GM12878 (cell line): Measurements from ENCODE around the gene PTCD3. TPM values are rescaled to one million over a fixed set of nuclear protein-coding genes. Genes with fewer than 3 reads are reported as not detected.

Experiments used
- ATAC-seq: fragments of 200-7000 bp; cut with Tn5 transposase; 3 replicates; pipeline ENCODE4 v1.9.1; 2020; ENCODE audit warnings: mild to moderate bottlenecking, moderate library complexity
- BruUV-seq: library from RNA; stranded (reverse); fragments of 400-500 nt; replicated peaks from 2 replicates; lab custom pipeline; 2021; lab: Mats Ljungman, UMichigan
- CTCF ChIA-PET: fragments of 300-600 bp; sonication (Branson Sonifier 250); formaldehyde crosslinking; extraction: SDS; loops from one replicate; lab custom pipeline; 2021; ENCODE audit warnings: inconsistent platforms; lab: Yijun Ruan, JAX
- POLR2A ChIA-PET: fragments of 350-600 bp; formaldehyde crosslinking; extraction: SDS; loops from one replicate; lab custom pipeline; 2021; ENCODE audit warnings: inconsistent platforms; lab: Charles Lee
- RAD21 ChIA-PET: fragments of 300-600 bp; sonication (Branson Sonifier 250); formaldehyde crosslinking; loops from one replicate; lab custom pipeline; 2023; ENCODE audit warnings: antibody characterized with exemption; ENCODE audit not compliant: unreplicated experiment; lab: Charles Lee
- SMC1A ChIA-PET: fragments of 300-600 bp; sonication (Branson Sonifier 250); formaldehyde crosslinking; loops from one replicate; lab custom pipeline; 2023; ENCODE audit not compliant: unreplicated experiment, uncharacterized antibody; lab: Charles Lee
- DNase-seq: peaks from one replicate; pipeline ENCODE4 v3.0.0-alpha.2; 2011; ENCODE audit warnings: low read depth, low spot score
- FAIRE-seq: peaks from 3 replicates; lab custom pipeline; 2011; peaks lifted over from hg19 to GRCh38; lab: Jason Lieb, UNC
- H2AFZ ChIP-seq: 2 replicates; pipeline ENCODE4 v1.6.0; 2011; ENCODE audit warnings: low read depth, low read length, control low read depth; ENCODE audit not compliant: control insufficient read depth
- H3K27ac ChIP-seq: 2 replicates; pipeline ENCODE4 v1.5.1; 2011; ENCODE audit warnings: control low read depth; ENCODE audit not compliant: control insufficient read depth, insufficient read depth
- H3K27me3 ChIP-seq, 2 experiments: replicated peaks in 1 of 2; 2 replicates each; pipeline versions ENCODE4 v1.6.0 to v1.6.1; 2011; ENCODE audit warnings: low read length in 1 of 2; ENCODE audit not compliant: control insufficient read depth in 2 of 2, insufficient read depth in 2 of 2
- H3K36me3 ChIP-seq, 2 experiments: 2 replicates each; pipeline ENCODE4 v1.5.1; 2011; ENCODE audit warnings: low read length in 1 of 2; ENCODE audit not compliant: control insufficient read depth in 2 of 2, insufficient read depth in 2 of 2
- H3K4me1 ChIP-seq: 2 replicates; pipeline ENCODE4 v1.6.1; 2011; ENCODE audit warnings: mild to moderate bottlenecking, low read length, moderate library complexity, mixed read lengths; ENCODE audit not compliant: control insufficient read depth, insufficient read depth
- H3K4me2 ChIP-seq: 2 replicates; pipeline ENCODE4 v1.6.0; 2011; ENCODE audit warnings: control low read depth; ENCODE audit not compliant: control insufficient read depth, insufficient read depth
- H3K4me3 ChIP-seq: fragments of 200-600 bp; sonication (generic); 2 replicates; pipeline ENCODE4 v1.5.1; 2016
- H3K79me2 ChIP-seq: 2 replicates; pipeline ENCODE4 v1.6.0; 2011; ENCODE audit warnings: low read length; ENCODE audit not compliant: control insufficient read depth, insufficient read depth
- H3K9ac ChIP-seq: 2 replicates; pipeline ENCODE4 v1.8.0; 2011; ENCODE audit warnings: low read length, control low read depth, mixed read lengths; ENCODE audit not compliant: control insufficient read depth, insufficient read depth
- H3K9me3 ChIP-seq: replicated peaks from 3 replicates; pipeline ENCODE4 v1.5.1; 2011; ENCODE audit warnings: mild to moderate bottlenecking, low read length; ENCODE audit not compliant: control insufficient read depth, insufficient read depth
- H4K20me1 ChIP-seq: 2 replicates; pipeline ENCODE4 v1.6.0; 2011; ENCODE audit not compliant: control insufficient read depth, insufficient read depth
- ATF7 ChIP-seq: fragments of 450-650 bp; IDR thresholded peaks from 2 replicates; pipeline ENCODE4 v1.6.1; 2016; ENCODE audit warnings: low read depth, mild to moderate bottlenecking
- KAT2A ChIP-seq: conservative IDR thresholded peaks from 2 replicates; pipeline ENCODE4 v1.6.1; 2011; ENCODE audit warnings: low read depth, low read length; ENCODE audit not compliant: control insufficient read depth
- MYB ChIP-seq: fragments of 150-350 bp; IDR thresholded peaks from 2 replicates; pipeline ENCODE4 v1.6.1; 2014; ENCODE audit warnings: mild to moderate bottlenecking, low read depth, low read length, borderline replicate concordance
- NR2C2 ChIP-seq: IDR thresholded peaks from 2 replicates; pipeline ENCODE4 v1.6.1; 2011; ENCODE audit warnings: borderline replicate concordance, low read depth; ENCODE audit not compliant: control insufficient read depth, insufficient read length
- SMC3 ChIP-seq: IDR thresholded peaks from 2 replicates; pipeline ENCODE4 v1.6.1; 2011; ENCODE audit warnings: low read length, improper control_type of control experiment, borderline replicate concordance
- ZNF207 ChIP-seq: fragments of 450-650 bp; IDR thresholded peaks from 2 replicates; pipeline ENCODE4 v1.6.1; 2014; ENCODE audit warnings: antibody characterized with exemption, mild to moderate bottlenecking, borderline replicate concordance
- WGBS: methylation state at CpG from one replicate; pipeline ENCODE4 v1.1.6; 2016; ENCODE audit warnings: low lambda C conversion rate; ENCODE audit not compliant: insufficient replicate concordance, insufficient coverage; ENCODE audit errors: missing lambda C conversion rate; 5-methylcytosine and 5-hydroxymethylcytosine counted together
- in situ Hi-C: fragments of 300-500 bp; cut with MboI; formaldehyde crosslinking; loops from 9 replicates; pipeline ENCODE4 v1.14.3; 2018; ENCODE audit warnings: mixed read lengths
- intact Hi-C: fragments of 100-400 bp; cut with micrococcal nuclease; formaldehyde crosslinking; loops from one replicate; pipeline ENCODE4 v1.14.2; 2022; ENCODE audit not compliant: unreplicated experiment
- polyA plus RNA-seq, 11 experiments: library from polyadenylated mRNA; depleted of rRNA in 4 of 11; unstranded in 6 of 11; stranded (reverse) in 5 of 11; fragments of >200 nt; fragmentation: Nextera tagmentation in 4 of 11; fragmentation: Illumina TruSeq in 1 of 11; extraction: Ambion mirVana in 4 of 11; extraction: Trizol in 1 of 11; gene quantifications; 1 replicate in 1 of 11; 2 replicates in 10 of 11; pipeline versions ENCODE4 v1.2.1 to v1.2.3, GENCODE V29; 2011 to 2016; ENCODE audit warnings: inconsistent platforms in 2 of 11, missing spikeins in 2 of 11, low read depth in 1 of 11
- total RNA-seq, 4 experiments: library from RNA; depleted of rRNA in 3 of 4; stranded (reverse); fragments of >200 nt in 3 of 4; fragmentation: Illumina TruSeq in 1 of 4; extraction: Trizol in 1 of 4; gene quantifications; 2 replicates each; pipeline versions ENCODE4 v1.2.1 to v1.2.3, GENCODE V29; 2013 to 2021
- TF ChIP-seq, protein P1 (sequence below): fragments of 450-650 bp; IDR thresholded peaks from 2 replicates; pipeline ENCODE4 v1.6.1; 2016; ENCODE audit warnings: mild to moderate bottlenecking
- TF ChIP-seq, protein P2 (sequence below): IDR thresholded peaks from 2 replicates; pipeline ENCODE4 v1.6.1; 2012; ENCODE audit warnings: low read length, inconsistent platforms
- TF ChIP-seq, protein P3 (sequence below): fragments of 450-650 bp; formaldehyde crosslinking; IDR thresholded peaks from 2 replicates; pipeline ENCODE4 v1.4.0; 2020; ENCODE audit warnings: mild to moderate bottlenecking, moderate library complexity

The PTCD3 gene
- total and polyA plus RNA-seq, 10 of the 15 experiments (the other 5 are each of a cell fraction or from before 2014, with no cell fraction given) = 44.7 to 177 (median 127) TPM

DNA sequence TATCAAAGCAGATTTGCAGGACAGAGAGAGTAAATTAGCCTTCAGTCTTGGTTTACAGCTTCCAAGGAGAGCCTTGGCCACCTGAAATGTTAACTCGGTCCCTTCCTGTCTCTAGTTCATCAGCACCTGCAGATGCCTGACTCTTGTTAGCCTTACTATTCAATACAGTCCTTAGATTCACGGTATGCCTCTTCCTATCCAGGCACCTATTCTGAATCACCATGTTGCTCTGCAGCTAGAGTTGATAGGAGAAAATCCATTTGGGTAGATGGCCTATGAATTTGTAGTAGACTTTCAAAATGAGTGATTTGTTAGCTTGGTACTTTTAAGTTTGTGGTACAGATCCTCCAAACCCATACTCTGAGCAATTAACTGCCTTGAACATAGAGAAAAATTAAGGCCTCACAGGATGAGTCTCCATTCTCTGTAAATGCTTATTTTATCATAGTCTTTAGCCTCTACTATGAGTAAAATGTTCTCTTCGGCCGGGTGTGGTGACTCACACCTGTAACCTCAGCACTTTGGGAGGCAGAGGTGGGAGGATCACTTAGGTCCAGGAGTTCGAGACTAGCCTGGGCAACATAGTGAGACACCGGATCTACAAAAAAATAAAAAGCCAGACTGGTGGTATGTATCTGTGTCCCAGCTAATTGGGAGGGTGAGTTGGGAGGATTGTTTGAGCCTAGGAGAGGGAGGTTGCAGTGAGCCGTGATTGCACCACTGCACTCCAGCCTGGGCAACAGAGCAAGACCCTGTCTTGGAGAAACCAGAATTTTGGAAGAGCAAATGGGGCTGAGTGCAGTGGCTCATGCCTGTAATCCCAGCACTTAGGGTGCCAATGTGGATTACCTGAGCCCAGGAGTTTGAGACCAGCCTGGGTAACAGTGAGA is 32.9 kb downstream of the PTCD3 start:
- ATAC-seq (no peak), FAIRE-seq (no peak), DNase-seq (no peak)
- ChIA-PET SMC1A (interaction anchor here (0.6 kb wide), 2 partner anchors 109 to 755 kb away, joined by 3 to 4 read pairs; no protein-coding TSS in a partner anchor), POLR2A (interaction anchor here (0.6 to 1.5 kb wide), 2 partner anchors 10 to 27 kb away, joined by 4 read pairs; no protein-coding TSS in a partner anchor), CTCF (interaction anchor here (0.6 kb wide), 1 partner anchor 251 kb away, joined by 3 read pairs; no protein-coding TSS in a partner anchor), RAD21 (no interaction called here)
- Histone ChIP-seq H4K20me1 (no peaks in the 10 kb centered on the region), H3K9ac (no peak overlapping the region), H2AFZ (no peak overlapping the region), H3K4me2 (no peak overlapping the region), H3K27me3 (no peaks in the 10 kb centered on the region), H3K4me3 (no peak overlapping the region), H3K4me1 (no peaks in the 10 kb centered on the region), H3K36me3 (peaks cover 23 to 36% of the 10 kb centered on the region in 2 experiments), H3K79me2 (no peaks in the 10 kb centered on the region), H3K9me3 (no peaks in the 10 kb centered on the region), H3K27ac (no peak overlapping the region)
- no TSS peak for BruUV-seq
- 89% methylated on average over 7 of the region's 7 CpGs for WGBS
- no peak for TF ChIP-seq SMC3
- intact Hi-C loops (no loop called here), in situ Hi-C loops (no loop called here)

DNA sequence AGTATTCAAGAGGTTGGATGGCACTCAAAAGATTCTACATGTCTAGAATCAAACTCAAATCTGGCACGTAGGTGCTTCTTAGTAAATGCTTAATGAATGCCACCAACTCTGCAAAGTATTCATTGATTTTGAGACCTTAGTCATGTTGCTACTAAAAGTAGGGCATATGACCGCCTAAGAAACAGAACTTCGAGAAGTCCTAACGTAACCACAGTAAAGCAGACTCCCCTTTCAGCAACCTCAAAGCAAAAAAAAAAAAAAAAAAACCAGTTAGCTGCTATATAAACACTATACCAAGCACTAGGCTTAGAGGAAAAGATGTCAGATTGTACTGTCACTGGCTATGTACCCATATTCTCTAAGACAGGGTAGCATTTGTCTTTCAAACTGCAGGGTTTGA is 33.9 kb downstream of the PTCD3 start:
- POLR2A ChIA-PET = no interaction called here
- TF ChIP-seq NR2C2 = no peak
- no peak for TF ChIP-seq MYB
- no peak for TF ChIP-seq ATF7
- TF ChIP-seq, protein P1, sequence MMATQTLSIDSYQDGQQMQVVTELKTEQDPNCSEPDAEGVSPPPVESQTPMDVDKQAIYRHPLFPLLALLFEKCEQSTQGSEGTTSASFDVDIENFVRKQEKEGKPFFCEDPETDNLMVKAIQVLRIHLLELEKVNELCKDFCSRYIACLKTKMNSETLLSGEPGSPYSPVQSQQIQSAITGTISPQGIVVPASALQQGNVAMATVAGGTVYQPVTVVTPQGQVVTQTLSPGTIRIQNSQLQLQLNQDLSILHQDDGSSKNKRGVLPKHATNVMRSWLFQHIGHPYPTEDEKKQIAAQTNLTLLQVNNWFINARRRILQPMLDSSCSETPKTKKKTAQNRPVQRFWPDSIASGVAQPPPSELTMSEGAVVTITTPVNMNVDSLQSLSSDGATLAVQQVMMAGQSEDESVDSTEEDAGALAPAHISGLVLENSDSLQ = no peak
- TF ChIP-seq, protein P2, sequence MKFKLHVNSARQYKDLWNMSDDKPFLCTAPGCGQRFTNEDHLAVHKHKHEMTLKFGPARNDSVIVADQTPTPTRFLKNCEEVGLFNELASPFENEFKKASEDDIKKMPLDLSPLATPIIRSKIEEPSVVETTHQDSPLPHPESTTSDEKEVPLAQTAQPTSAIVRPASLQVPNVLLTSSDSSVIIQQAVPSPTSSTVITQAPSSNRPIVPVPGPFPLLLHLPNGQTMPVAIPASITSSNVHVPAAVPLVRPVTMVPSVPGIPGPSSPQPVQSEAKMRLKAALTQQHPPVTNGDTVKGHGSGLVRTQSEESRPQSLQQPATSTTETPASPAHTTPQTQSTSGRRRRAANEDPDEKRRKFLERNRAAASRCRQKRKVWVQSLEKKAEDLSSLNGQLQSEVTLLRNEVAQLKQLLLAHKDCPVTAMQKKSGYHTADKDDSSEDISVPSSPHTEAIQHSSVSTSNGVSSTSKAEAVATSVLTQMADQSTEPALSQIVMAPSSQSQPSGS = no peak
- no peak for TF ChIP-seq KAT2A
- no peak for TF ChIP-seq ZNF207
- TF ChIP-seq, protein P3, sequence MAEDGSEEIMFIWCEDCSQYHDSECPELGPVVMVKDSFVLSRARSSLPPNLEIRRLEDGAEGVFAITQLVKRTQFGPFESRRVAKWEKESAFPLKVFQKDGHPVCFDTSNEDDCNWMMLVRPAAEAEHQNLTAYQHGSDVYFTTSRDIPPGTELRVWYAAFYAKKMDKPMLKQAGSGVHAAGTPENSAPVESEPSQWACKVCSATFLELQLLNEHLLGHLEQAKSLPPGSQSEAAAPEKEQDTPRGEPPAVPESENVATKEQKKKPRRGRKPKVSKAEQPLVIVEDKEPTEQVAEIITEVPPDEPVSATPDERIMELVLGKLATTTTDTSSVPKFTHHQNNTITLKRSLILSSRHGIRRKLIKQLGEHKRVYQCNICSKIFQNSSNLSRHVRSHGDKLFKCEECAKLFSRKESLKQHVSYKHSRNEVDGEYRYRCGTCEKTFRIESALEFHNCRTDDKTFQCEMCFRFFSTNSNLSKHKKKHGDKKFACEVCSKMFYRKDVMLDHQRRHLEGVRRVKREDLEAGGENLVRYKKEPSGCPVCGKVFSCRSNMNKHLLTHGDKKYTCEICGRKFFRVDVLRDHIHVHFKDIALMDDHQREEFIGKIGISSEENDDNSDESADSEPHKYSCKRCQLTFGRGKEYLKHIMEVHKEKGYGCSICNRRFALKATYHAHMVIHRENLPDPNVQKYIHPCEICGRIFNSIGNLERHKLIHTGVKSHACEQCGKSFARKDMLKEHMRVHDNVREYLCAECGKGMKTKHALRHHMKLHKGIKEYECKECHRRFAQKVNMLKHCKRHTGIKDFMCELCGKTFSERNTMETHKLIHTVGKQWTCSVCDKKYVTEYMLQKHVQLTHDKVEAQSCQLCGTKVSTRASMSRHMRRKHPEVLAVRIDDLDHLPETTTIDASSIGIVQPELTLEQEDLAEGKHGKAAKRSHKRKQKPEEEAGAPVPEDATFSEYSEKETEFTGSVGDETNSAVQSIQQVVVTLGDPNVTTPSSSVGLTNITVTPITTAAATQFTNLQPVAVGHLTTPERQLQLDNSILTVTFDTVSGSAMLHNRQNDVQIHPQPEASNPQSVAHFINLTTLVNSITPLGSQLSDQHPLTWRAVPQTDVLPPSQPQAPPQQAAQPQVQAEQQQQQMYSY = no peak

More for the DNA sequence above, 33.9 kb downstream of the PTCD3 start:
- Histone ChIP-seq H3K4me1 (no peaks in the 10 kb centered on the region), H3K4me3 (no peak overlapping the region), H4K20me1 (no peaks in the 10 kb centered on the region), H3K9me3 (no peaks in the 10 kb centered on the region), H3K27ac (no peak overlapping the region), H3K27me3 (no peaks in the 10 kb centered on the region), H3K79me2 (no peaks in the 10 kb centered on the region), H2AFZ (no peak overlapping the region), H3K9ac (no peak overlapping the region), H3K36me3 (peaks cover 20 to 27% of the 10 kb centered on the region in 2 experiments), H3K4me2 (no peak overlapping the region)
- BruUV-seq = no TSS peak
- in situ Hi-C loops = no loop called here
- no peak for ATAC-seq
- no peak for FAIRE-seq
- WGBS = 69% methylated on average over 4 of the region's 4 CpGs
- CTCF ChIA-PET = no interaction called here
- RAD21 ChIA-PET = no interaction called here
- intact Hi-C loops = no loop called here
- SMC1A ChIA-PET = no interaction called here
- no peak for DNase-seq
